IPS-11a (cell line): ENCODE measurements around the gene LYZL6.

Experiments used
- H3K4me3 ChIP-seq: one replicate; pipeline ENCODE4 v1.5.1; 2013; ENCODE audit warnings: low read depth, low read length, control low read depth

Gene LYZL6

GRCh38 chr17:35889241-35889640, 54.3 kb downstream of the LYZL6 start:
- no peak overlapping the region for H3K4me3 ChIP-seq
